Ishikawa (cell line): Measurements from ENCODE around the gene GALR2.

Experiments
- FOXM1 ChIP-seq: IDR thresholded peaks from 2 replicates; pipeline ENCODE4 v1.6.1; 2012; ENCODE audit warnings: low read depth, borderline replicate concordance
- NFIC ChIP-seq: IDR thresholded peaks from 2 replicates; pipeline ENCODE4 v1.6.1; 2012
- TAF1 ChIP-seq: IDR thresholded peaks from 2 replicates; pipeline ENCODE4 v1.6.1; 2012; ENCODE audit warnings: low read depth, mild to moderate bottlenecking
- TEAD4 ChIP-seq: IDR thresholded peaks from 2 replicates; pipeline ENCODE4 v1.6.1; 2012
- TF ChIP-seq, protein P1 (sequence below): IDR thresholded peaks from 2 replicates; pipeline ENCODE4 v1.6.1; 2012
- TF ChIP-seq, protein P2 (sequence below): IDR thresholded peaks from 2 replicates; pipeline ENCODE4 v1.6.1; 2012; ENCODE audit warnings: low read depth, mild to moderate bottlenecking

DNA sequence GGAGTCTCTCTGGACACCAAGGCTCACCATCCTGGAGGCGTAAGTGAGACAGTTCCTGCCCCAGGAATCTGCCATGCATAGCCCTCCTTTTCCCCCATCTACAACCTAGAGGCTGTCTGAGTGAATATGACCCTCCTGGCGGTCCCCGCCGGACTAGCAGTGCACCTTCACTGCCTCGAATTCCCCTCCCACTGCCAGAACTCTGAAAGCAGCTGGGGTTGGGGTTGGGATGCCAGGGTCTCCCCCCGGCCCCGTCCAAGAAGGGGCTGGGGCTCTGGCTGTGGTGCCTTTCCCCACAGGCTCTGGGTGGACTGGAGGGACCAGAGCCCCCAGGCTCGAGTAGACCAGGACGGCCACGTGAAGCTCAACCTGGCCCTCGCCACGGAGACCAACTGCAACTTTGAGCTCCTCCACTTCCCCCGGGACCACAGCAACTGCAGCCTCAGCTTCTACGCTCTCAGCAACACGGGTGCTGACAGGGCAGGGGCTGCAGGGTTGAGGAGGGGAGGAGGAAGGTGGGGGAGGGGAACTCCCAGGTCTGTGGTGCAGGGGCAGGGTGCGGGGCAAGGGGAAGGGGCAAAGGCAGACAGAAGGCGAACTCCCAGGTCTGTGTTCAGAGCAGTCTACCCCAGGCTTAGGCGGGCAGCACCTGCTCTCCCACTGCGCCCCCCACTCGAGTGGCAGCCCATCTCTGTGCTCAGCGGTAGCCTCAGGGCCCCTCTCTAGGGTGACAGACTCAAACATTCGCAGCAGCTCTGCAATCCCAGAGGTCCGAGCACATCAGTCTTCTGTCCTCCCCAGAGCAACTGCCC lies 5.6 kb downstream of the GALR2 start:
- TF ChIP-seq TEAD4 (no peak), NFIC (no peak), TAF1 (no peak), FOXM1 (no peak)
- TF ChIP-seq, protein P1, sequence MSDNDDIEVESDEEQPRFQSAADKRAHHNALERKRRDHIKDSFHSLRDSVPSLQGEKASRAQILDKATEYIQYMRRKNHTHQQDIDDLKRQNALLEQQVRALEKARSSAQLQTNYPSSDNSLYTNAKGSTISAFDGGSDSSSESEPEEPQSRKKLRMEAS = no peak
- TF ChIP-seq, protein P2, sequence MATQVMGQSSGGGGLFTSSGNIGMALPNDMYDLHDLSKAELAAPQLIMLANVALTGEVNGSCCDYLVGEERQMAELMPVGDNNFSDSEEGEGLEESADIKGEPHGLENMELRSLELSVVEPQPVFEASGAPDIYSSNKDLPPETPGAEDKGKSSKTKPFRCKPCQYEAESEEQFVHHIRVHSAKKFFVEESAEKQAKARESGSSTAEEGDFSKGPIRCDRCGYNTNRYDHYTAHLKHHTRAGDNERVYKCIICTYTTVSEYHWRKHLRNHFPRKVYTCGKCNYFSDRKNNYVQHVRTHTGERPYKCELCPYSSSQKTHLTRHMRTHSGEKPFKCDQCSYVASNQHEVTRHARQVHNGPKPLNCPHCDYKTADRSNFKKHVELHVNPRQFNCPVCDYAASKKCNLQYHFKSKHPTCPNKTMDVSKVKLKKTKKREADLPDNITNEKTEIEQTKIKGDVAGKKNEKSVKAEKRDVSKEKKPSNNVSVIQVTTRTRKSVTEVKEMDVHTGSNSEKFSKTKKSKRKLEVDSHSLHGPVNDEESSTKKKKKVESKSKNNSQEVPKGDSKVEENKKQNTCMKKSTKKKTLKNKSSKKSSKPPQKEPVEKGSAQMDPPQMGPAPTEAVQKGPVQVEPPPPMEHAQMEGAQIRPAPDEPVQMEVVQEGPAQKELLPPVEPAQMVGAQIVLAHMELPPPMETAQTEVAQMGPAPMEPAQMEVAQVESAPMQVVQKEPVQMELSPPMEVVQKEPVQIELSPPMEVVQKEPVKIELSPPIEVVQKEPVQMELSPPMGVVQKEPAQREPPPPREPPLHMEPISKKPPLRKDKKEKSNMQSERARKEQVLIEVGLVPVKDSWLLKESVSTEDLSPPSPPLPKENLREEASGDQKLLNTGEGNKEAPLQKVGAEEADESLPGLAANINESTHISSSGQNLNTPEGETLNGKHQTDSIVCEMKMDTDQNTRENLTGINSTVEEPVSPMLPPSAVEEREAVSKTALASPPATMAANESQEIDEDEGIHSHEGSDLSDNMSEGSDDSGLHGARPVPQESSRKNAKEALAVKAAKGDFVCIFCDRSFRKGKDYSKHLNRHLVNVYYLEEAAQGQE = no peak
